Activated T-helper 1 cell treated with anti-CD3 and anti-CD28 coated beads, Interleukin-12 subunit alpha, Interleukin-12 subunit beta, Interleukin-2, Interleukin-4 antibody, amounts not matched to agents 30 ng/mL and 10 ng/mL and 1 ng/mL, durations not matched to agents 14 hours and 24 hours and 36 hours (primary cell): ENCODE results near the gene DIAPH3. TPM values are rescaled to one million over a fixed set of nuclear protein-coding genes. Genes with fewer than 3 reads are reported as not detected.

ENCODE experiments used
- DNase-seq: peaks from one replicate; pipeline ENCODE4 v3.0.0; 2021; ENCODE audit warnings: low spot score
- H3K27ac Mint-ChIP-seq: one replicate; pipeline ENCODE4 v1.8.0; 2021; ENCODE audit warnings: mild to moderate bottlenecking, mixed read lengths
- H3K27me3 Mint-ChIP-seq: one replicate; pipeline ENCODE4 v1.8.0; 2022; ENCODE audit warnings: mild to moderate bottlenecking, moderate library complexity, mixed read lengths; ENCODE audit not compliant: insufficient read depth
- H3K36me3 Mint-ChIP-seq: one replicate; pipeline ENCODE4 v1.8.0; 2021; ENCODE audit warnings: low read depth, mixed read lengths
- H3K4me1 Mint-ChIP-seq: one replicate; pipeline ENCODE4 v1.8.0; 2021; ENCODE audit warnings: low read depth, mixed read lengths
- H3K4me3 Mint-ChIP-seq: one replicate; pipeline ENCODE4 v1.8.0; 2021; ENCODE audit warnings: mild to moderate bottlenecking, moderate library complexity, mixed read lengths
- H3K9me3 Mint-ChIP-seq: one replicate; pipeline ENCODE4 v1.8.0; 2021; ENCODE audit warnings: mixed read lengths
- intact Hi-C: fragments of 100-400 bp; cut with micrococcal nuclease; formaldehyde crosslinking; loops from one replicate; pipeline ENCODE4 v1.15.1; 2024
- total RNA-seq: library from RNA; stranded (reverse); gene quantifications from 2 replicates; pipeline ENCODE4 v1.2.3, GENCODE V29; 2022

Gene DIAPH3
- total RNA-seq, 1 donor from 2014 or later = 22.8 TPM

DNA sequence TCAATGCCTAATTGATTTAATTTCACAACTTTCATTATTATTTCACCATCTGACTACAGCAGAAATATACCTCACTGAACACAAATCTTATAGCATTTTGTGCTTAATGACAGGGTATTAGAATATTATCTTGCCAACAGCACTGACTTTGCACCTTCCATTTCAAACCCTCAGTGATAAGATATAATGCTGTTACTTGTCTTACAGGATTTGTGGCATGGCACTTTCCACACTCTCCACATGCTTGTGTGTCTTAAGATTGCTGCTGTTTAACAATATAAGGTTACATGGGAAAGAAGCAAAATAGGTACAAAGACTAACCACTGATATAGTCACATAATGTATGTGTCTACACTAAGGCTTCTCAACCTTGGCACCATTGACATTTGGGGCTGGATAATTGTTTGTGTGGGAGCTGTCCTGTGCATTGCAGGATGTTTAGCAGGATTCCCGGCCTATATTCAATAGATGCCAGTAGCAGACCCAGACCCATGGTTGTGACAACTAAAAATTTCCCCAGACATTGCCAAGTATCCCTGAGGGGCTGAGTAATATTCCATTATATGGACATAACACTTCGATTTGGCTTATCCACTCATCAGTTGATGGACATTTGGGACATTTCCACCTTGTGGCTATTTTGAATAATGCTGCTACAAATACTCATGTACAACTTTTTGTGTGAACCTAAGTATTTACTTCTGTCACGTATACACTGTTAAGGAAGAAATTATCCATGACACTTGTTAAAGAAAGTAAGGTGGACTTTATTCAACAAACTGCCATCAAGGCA is 5.7 kb upstream of the DIAPH3 start:
- Mint-ChIP-seq H3K4me1 (peaks cover 11% of the 10 kb centered on the region), H3K27me3 (peaks cover 7% of the 10 kb centered on the region), H3K4me3 (no peak overlapping the region), H3K27ac (no peak overlapping the region), H3K9me3 (no peaks in the 10 kb centered on the region), H3K36me3 (no peaks in the 10 kb centered on the region)
- DNase-seq = no peak
- intact Hi-C loops = loop anchor here (10.0 kb wide), 1 partner anchor 265 kb away; no protein-coding TSS in a partner anchor

- no peak overlapping the region for H3K27ac Mint-ChIP-seq
- peaks cover 26% of the 10 kb centered on the region for H3K4me1 Mint-ChIP-seq
- no peaks in the 10 kb centered on the region for H3K36me3 Mint-ChIP-seq
- intact Hi-C loops = loop anchor here (10.0 kb wide), 1 partner anchor 268 kb away; no protein-coding TSS in a partner anchor
- DNase-seq = no peak
- no peaks in the 10 kb centered on the region for H3K9me3 Mint-ChIP-seq
- H3K4me3 Mint-ChIP-seq = no peak overlapping the region
- H3K27me3 Mint-ChIP-seq = peaks cover 5% of the 10 kb centered on the region
These were observed 3.4 kb upstream of the DIAPH3 start for GRCh38 chr13:60167121-60167520.

- H3K4me1 Mint-ChIP-seq = peaks cover 38% of the 10 kb centered on the region
- no peak overlapping the region for H3K27ac Mint-ChIP-seq
- H3K36me3 Mint-ChIP-seq = peaks cover 7% of the 10 kb centered on the region
- no peaks in the 10 kb centered on the region for H3K9me3 Mint-ChIP-seq
- H3K4me3 Mint-ChIP-seq = peak overlapping the region; percentile 93
- H3K27me3 Mint-ChIP-seq = no peaks in the 10 kb centered on the region
- no peak for DNase-seq
- intact Hi-C loops = loop anchor here (10.0 kb wide), 1 partner anchor 269 kb away; no protein-coding TSS in a partner anchor
These were observed 1.8 kb upstream of the DIAPH3 start for GRCh38 chr13:60165391-60166099.

- H3K4me1 Mint-ChIP-seq = peaks cover 38% of the 10 kb centered on the region
- DNase-seq = no peak
- intact Hi-C loops = loop anchor here (1.0 to 10.0 kb wide), 3 partner anchors 232 to 772 kb away; no protein-coding TSS in a partner anchor
- H3K4me3 Mint-ChIP-seq = peak overlapping the region; percentile 93
- peak overlapping the region; percentile 94 for H3K27ac Mint-ChIP-seq
- no peaks in the 10 kb centered on the region for H3K27me3 Mint-ChIP-seq
- no peaks in the 10 kb centered on the region for H3K9me3 Mint-ChIP-seq
- H3K36me3 Mint-ChIP-seq = peaks cover 7% of the 10 kb centered on the region
These were observed 634 bp upstream of the DIAPH3 start for GRCh38 chr13:60164234-60164889.

- Mint-ChIP-seq H3K9me3 (peaks cover 6% of the 10 kb centered on the region), H3K27ac (no peak overlapping the region)
These were observed 1.6 kb downstream of the DIAPH3 start for GRCh38 chr13:60162096-60162495.

GRCh38 chr13:60158321-60158801 is 5.4 kb downstream of the DIAPH3 start:
- H3K27me3 Mint-ChIP-seq = no peaks in the 10 kb centered on the region
- H3K4me1 Mint-ChIP-seq = peaks cover 42% of the 10 kb centered on the region
- H3K36me3 Mint-ChIP-seq = peaks cover 22% of the 10 kb centered on the region
- peaks cover 6% of the 10 kb centered on the region for H3K9me3 Mint-ChIP-seq
- no peak overlapping the region for H3K27ac Mint-ChIP-seq
- no peak for DNase-seq
- no peak overlapping the region for H3K4me3 Mint-ChIP-seq
- intact Hi-C loops = no loop called here

More at GRCh38 chr13:60162096-60162495, 1.6 kb downstream of the DIAPH3 start:
- Mint-ChIP-seq H3K4me3 (peak overlapping the region; percentile 93), H3K4me1 (peaks cover 48% of the 10 kb centered on the region), H3K27me3 (no peaks in the 10 kb centered on the region), H3K36me3 (peaks cover 14% of the 10 kb centered on the region)
- no peak for DNase-seq
- intact Hi-C loops = loop anchor here (5.0 to 10.0 kb wide), 2 partner anchors 273 to 770 kb away; no protein-coding TSS in a partner anchor

DNA sequence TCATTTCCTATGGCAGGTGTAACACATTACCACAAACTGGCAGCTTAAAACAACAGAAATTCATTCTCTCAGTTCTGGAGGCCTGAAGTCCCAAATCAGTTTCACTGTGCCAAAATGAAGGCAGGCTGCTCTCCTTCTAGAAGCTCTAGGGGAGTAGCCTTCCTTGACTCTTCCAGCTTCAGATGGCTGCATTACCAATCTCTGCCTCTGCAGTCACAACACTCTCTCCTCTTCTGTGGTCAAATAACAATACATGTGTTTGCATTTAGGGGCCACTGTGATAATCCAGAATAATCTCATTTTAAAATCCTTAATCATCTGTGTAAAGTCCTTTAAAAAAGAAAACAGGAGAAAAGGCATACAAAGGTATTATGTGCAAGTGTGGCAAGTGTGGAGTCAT is 7.8 kb downstream of the DIAPH3 start:
- H3K27me3 Mint-ChIP-seq = no peaks in the 10 kb centered on the region
- no peak overlapping the region for H3K27ac Mint-ChIP-seq
- H3K4me3 Mint-ChIP-seq = no peak overlapping the region
- peaks cover 15% of the 10 kb centered on the region for H3K36me3 Mint-ChIP-seq
- intact Hi-C loops = no loop called here
- H3K9me3 Mint-ChIP-seq = peaks cover 6% of the 10 kb centered on the region
- H3K4me1 Mint-ChIP-seq = peaks cover 24% of the 10 kb centered on the region
- DNase-seq = no peak

DNA sequence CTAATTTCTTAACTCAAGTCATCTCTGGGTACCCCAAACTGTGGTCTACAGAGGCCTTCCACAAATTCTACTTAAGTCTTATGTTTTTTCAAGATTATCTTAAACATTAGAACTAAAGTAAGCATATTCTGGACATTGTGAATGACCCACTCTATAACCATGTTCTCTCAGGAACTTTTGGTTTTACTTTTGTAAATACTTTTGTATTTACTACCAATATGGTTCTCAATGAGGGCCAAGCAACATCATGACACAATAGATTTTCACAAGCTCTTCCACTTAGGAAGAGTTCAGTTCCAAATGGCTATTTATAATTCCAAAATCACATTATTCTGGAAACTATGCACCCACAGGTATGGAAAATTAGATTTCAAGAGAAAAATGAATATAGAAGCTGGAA is 10.8 kb downstream of the DIAPH3 start:
- H3K27ac Mint-ChIP-seq = no peak overlapping the region
- H3K9me3 Mint-ChIP-seq = peaks cover 6% of the 10 kb centered on the region

GRCh38 chr13:60152114-60152513 is 11.6 kb downstream of the DIAPH3 start:
- no peak for DNase-seq
- intact Hi-C loops = no loop called here
- Mint-ChIP-seq H3K36me3 (peaks cover 10% of the 10 kb centered on the region), H3K4me1 (peaks cover 25% of the 10 kb centered on the region), H3K4me3 (no peak overlapping the region), H3K27me3 (no peaks in the 10 kb centered on the region), H3K27ac (no peak overlapping the region), H3K9me3 (peaks cover under 1% of the 10 kb centered on the region)

More for the DNA sequence above, 10.8 kb downstream of the DIAPH3 start:
- intact Hi-C loops = no loop called here
- Mint-ChIP-seq H3K36me3 (peaks cover 12% of the 10 kb centered on the region), H3K27me3 (no peaks in the 10 kb centered on the region), H3K4me1 (peaks cover 32% of the 10 kb centered on the region), H3K4me3 (no peak overlapping the region)
- DNase-seq = no peak

- H3K4me1 Mint-ChIP-seq = peaks cover 16% of the 10 kb centered on the region
- H3K9me3 Mint-ChIP-seq = no peaks in the 10 kb centered on the region
- no peaks in the 10 kb centered on the region for H3K27me3 Mint-ChIP-seq
- H3K36me3 Mint-ChIP-seq = peaks cover 3% of the 10 kb centered on the region
- H3K4me3 Mint-ChIP-seq = no peak overlapping the region
- DNase-seq = no peak
- no peak overlapping the region for H3K27ac Mint-ChIP-seq
- intact Hi-C loops = no loop called here
These were observed 13.2 kb downstream of the DIAPH3 start for GRCh38 chr13:60150538-60150937.

DNA sequence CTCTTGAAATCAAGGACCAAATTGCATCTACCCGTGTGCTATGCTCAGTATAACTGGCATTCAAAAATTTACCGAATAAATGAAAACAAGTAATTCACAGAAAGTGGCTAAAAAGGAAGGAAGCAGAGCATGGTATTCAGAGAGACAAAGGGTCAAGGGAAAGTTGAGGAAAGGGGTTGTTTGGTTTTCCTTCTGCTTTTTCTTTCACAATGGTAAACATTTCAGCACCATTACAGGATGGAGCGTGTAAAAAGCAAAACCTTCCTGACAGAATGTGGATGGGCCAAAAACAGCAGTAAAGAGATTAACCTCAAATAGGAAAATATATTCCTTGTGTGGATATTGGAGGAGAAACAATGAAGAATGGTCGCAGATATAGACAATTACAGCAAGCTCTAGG is 14.8 kb downstream of the DIAPH3 start:
- H3K27me3 Mint-ChIP-seq = no peaks in the 10 kb centered on the region
- no peaks in the 10 kb centered on the region for H3K9me3 Mint-ChIP-seq
- no peak overlapping the region for H3K27ac Mint-ChIP-seq
- H3K36me3 Mint-ChIP-seq = peaks cover 3% of the 10 kb centered on the region
- DNase-seq = no peak
- H3K4me1 Mint-ChIP-seq = peaks cover 23% of the 10 kb centered on the region
- intact Hi-C loops = no loop called here
- H3K4me3 Mint-ChIP-seq = no peak overlapping the region

DNA sequence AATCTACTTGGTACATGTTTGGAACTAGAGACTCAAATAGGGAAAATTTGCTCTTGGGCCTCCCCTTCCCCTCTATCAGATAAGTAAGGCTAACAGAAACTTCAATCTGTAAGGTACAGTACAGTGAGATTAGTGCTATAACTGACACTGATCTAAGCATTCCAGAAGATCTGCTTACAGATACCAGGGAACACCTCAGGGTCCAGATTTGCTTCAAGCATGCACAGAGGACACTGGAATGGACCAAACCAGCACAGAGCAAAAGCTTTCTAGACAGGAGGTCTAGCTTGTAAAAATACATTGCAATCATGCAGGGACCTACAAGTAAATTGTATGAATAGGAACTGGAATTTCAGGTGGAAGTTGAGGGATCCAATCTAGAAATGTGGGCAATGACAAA is 16.4 kb downstream of the DIAPH3 start:
- Mint-ChIP-seq H3K4me1 (peaks cover 26% of the 10 kb centered on the region), H3K27ac (no peak overlapping the region), H3K4me3 (no peak overlapping the region), H3K27me3 (no peaks in the 10 kb centered on the region), H3K36me3 (peaks cover 3% of the 10 kb centered on the region), H3K9me3 (no peaks in the 10 kb centered on the region)
- intact Hi-C loops = no loop called here
- DNase-seq = no peak
